Measurements from ENCODE around the gene OGT. TPM values are rescaled to one million over a fixed set of nuclear protein-coding genes. Genes with fewer than 3 reads are reported as not detected.

The OGT gene
- total and polyA plus RNA-seq, 10 of the 15 experiments (the other 5 are each of a cell fraction or from before 2014, with no cell fraction given), result 38.2 to 671 (median 107) TPM

DNA sequence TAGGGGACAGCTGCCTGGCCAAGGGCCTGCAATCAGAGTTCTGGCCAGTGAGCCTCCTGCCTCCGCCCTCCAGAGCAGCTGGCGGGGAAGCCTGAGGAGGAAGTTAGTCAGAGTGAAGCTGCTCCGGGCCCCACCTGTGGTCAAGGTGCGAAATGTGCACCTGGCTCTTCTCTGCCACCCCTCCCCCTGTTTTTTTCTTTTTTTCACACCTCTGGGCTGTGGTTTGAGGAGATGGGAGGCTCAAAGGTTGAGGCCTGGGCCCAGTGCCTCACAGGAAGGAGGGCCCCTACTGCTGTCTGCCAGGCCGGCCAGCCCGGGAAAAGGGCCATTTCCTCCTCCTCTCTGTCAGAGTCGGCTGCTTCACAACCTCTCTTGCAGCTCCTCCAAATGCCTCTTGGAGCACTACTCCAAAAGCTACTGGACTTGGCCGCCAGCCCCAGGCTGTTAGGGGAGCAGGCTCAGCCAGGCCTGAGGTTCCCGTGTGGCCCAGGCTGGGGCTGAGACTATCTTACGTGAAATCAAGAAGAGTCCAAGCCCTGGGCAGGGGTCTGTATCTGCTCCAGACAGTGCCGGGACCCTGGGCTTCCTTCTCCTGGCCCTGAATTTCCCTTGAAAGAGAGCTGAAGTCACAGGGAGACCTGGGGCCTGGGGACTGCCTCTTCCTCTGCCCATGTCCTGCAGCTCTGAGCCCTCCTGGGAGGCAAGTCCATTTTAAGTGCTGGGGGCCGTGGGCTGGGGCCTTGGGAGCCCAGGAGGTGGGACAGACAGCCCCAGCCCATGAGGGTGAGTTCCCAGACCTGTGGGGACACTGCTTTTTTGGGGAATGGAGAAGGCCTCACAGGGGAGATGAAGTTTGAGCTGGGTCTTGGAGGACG is 89.9 kb downstream of the OGT start:
- H3K79me2 ChIP-seq (ENCODE audit: control insufficient read depth, insufficient read depth, low read length), result peaks cover 4% of the 10 kb centered on the region
- no peaks in the 10 kb centered on the region; the same call in 1 of the 3 replicates for H3K9me3 ChIP-seq (replicated peaks; ENCODE audit: control insufficient read depth, insufficient read depth, low read length)
- H3K27ac ChIP-seq (ENCODE audit: control insufficient read depth, insufficient read depth), result peak overlapping the region; percentile 89
- no peaks in the 10 kb centered on the region for H4K20me1 ChIP-seq (ENCODE audit: control insufficient read depth, insufficient read depth)
- peak overlapping the region; percentile 66 for H3K9ac ChIP-seq (ENCODE audit: control insufficient read depth, insufficient read depth, low read length)
- ChIA-PET CTCF (interaction anchor here (0.8 to 3.2 kb wide), 8 partner anchors 9 to 84 kb away, joined by 3 to 16 read pairs (median 4); no protein-coding TSS in a partner anchor), POLR2A (interaction anchor here (0.6 to 2.6 kb wide), 9 partner anchors 8 to 114 kb away, joined by 3 to 17 read pairs (median 4); partner anchors contain the start of gene OGT), RAD21 (ENCODE audit: unreplicated experiment) (interaction anchor here (0.8 to 6.6 kb wide), 8 partner anchors 9 to 108 kb away, joined by 3 to 44 read pairs (median 5); partner anchors contain the start of gene OGT), SMC1A (ENCODE audit: uncharacterized antibody, unreplicated experiment) (interaction anchor here (0.6 to 9.3 kb wide), 10 partner anchors 13 to 274 kb away, joined by 3 to 119 read pairs (median 4); partner anchors contain the start of gene OGT)
- WGBS (ENCODE audit: insufficient coverage, insufficient replicate concordance, low lambda C conversion rate, missing lambda C conversion rate), result 17% methylated on average over 13 of the region's 13 CpGs
- H3K4me2 ChIP-seq (ENCODE audit: control insufficient read depth, insufficient read depth), result peak overlapping the region; percentile 64
- H3K36me3 ChIP-seq (ENCODE audit: control insufficient read depth in 2 of 2, insufficient read depth in 2 of 2, low read length in 1 of 2), result no peaks in the 10 kb centered on the region
- BruUV-seq (replicated peaks), result no TSS peak
- peak; percentile 68 for DNase-seq (ENCODE audit: low read depth, low spot score)
- peaks cover 56% of the 10 kb centered on the region for H3K4me1 ChIP-seq (ENCODE audit: control insufficient read depth, insufficient read depth, low read length)
- no peaks in the 10 kb centered on the region for H3K27me3 ChIP-seq (replicated peaks in 1 of 2; ENCODE audit: control insufficient read depth in 2 of 2, insufficient read depth in 2 of 2, low read length in 1 of 2)
- H3K4me3 ChIP-seq, result no peak overlapping the region
- in situ Hi-C loops (cut with MboI), result no loop called here
- peak; percentile 73 for FAIRE-seq
- no peak overlapping the region for H2AFZ ChIP-seq (ENCODE audit: control insufficient read depth, low read depth, low read length)
- intact Hi-C loops (cut with micrococcal nuclease; ENCODE audit: unreplicated experiment), result loop anchor here (1.0 kb wide), 2 partner anchors 10 to 27 kb away; no protein-coding TSS in a partner anchor
- ATAC-seq, result peak; percentile 70
- TF ChIP-seq BACH1 (IDR thresholded peaks at IDR 0.05; ENCODE audit: borderline replicate concordance) (peak; percentile 86; the same call in 1 of the 2 replicates), SREBF2 (IDR thresholded peaks at IDR 0.05; ENCODE audit: low read length) (no peak), NRF1 (conservative IDR thresholded peaks at IDR 0.05; ENCODE audit: low read depth, low read length) (no peak), SMC3 (IDR thresholded peaks at IDR 0.05; ENCODE audit: borderline replicate concordance, low read length) (peak; percentile 17; the same call in 1 of the 2 replicates), PAX5 (IDR thresholded peaks at IDR 0.05; ENCODE audit: borderline replicate concordance, low read depth, low read length) (peak; percentile 95), STAT1 (conservative IDR thresholded peaks at IDR 0.05) (no peak), BRCA1 (IDR thresholded peaks at IDR 0.05; ENCODE audit: low read depth, low read length) (no peak), CBX5 (IDR thresholded peaks at IDR 0.05; ENCODE audit: low read depth) (no peak), POLR2AphosphoS5 (IDR thresholded peaks at IDR 0.05; ENCODE audit: low read length) (peak; percentile 53; the same call in 1 of the 2 replicates), RELA (IDR thresholded peaks at IDR 0.05; ENCODE audit: borderline replicate concordance, partially characterized antibody) (peak; percentile 20), CHD2 (IDR thresholded peaks at IDR 0.05; ENCODE audit: borderline replicate concordance, low read depth, low read length) (peak; percentile 92), FOXK2 (IDR thresholded peaks at IDR 0.05) (no peak), LARP7 (IDR thresholded peaks at IDR 0.05) (no peak)
- TF ChIP-seq, protein P1, sequence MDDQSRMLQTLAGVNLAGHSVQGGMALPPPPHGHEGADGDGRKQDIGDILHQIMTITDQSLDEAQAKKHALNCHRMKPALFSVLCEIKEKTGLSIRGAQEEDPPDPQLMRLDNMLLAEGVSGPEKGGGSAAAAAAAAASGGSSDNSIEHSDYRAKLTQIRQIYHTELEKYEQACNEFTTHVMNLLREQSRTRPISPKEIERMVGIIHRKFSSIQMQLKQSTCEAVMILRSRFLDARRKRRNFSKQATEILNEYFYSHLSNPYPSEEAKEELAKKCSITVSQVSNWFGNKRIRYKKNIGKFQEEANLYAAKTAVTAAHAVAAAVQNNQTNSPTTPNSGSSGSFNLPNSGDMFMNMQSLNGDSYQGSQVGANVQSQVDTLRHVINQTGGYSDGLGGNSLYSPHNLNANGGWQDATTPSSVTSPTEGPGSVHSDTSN (IDR thresholded peaks at IDR 0.05; ENCODE audit: insufficient replicate concordance, low read depth, low read length), result no peak
- TF ChIP-seq, protein P2, sequence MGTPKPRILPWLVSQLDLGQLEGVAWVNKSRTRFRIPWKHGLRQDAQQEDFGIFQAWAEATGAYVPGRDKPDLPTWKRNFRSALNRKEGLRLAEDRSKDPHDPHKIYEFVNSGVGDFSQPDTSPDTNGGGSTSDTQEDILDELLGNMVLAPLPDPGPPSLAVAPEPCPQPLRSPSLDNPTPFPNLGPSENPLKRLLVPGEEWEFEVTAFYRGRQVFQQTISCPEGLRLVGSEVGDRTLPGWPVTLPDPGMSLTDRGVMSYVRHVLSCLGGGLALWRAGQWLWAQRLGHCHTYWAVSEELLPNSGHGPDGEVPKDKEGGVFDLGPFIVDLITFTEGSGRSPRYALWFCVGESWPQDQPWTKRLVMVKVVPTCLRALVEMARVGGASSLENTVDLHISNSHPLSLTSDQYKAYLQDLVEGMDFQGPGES (IDR thresholded peaks at IDR 0.05), result no peak
- TF ChIP-seq, protein P3, sequence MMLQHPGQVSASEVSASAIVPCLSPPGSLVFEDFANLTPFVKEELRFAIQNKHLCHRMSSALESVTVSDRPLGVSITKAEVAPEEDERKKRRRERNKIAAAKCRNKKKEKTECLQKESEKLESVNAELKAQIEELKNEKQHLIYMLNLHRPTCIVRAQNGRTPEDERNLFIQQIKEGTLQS (IDR thresholded peaks at IDR 0.05; ENCODE audit: borderline replicate concordance, extremely low read depth, low read depth, low read length), result no peak

All from GM12878 (cell line).